Measurements from ENCODE around the gene CAPN11. TPM values are rescaled to one million over a fixed set of nuclear protein-coding genes. Genes with fewer than 3 reads are reported as not detected.

CAPN11 gene
- total and polyA plus RNA-seq, 2 donors from 2014 or later: 0.39 to 2.3 TPM

- no peaks in the 10 kb centered on the region for H3K9me3 ChIP-seq (ENCODE audit: control insufficient read depth in 2 of 3, insufficient read depth in 1 of 3, low read length in 3 of 3)
- H3K9ac ChIP-seq (ENCODE audit: low read length in 3 of 3): peak overlapping the region in 1 of 3 donors; percentile 40
- intact Hi-C loops (cut with DNase I): no loop called here
- TF ChIP-seq, protein P1, sequence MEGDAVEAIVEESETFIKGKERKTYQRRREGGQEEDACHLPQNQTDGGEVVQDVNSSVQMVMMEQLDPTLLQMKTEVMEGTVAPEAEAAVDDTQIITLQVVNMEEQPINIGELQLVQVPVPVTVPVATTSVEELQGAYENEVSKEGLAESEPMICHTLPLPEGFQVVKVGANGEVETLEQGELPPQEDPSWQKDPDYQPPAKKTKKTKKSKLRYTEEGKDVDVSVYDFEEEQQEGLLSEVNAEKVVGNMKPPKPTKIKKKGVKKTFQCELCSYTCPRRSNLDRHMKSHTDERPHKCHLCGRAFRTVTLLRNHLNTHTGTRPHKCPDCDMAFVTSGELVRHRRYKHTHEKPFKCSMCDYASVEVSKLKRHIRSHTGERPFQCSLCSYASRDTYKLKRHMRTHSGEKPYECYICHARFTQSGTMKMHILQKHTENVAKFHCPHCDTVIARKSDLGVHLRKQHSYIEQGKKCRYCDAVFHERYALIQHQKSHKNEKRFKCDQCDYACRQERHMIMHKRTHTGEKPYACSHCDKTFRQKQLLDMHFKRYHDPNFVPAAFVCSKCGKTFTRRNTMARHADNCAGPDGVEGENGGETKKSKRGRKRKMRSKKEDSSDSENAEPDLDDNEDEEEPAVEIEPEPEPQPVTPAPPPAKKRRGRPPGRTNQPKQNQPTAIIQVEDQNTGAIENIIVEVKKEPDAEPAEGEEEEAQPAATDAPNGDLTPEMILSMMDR (IDR thresholded peaks at IDR 0.05; ENCODE audit: borderline replicate concordance, extremely low read depth, insufficient read depth): no peak
- peak overlapping the region in 1 of 2 donors; percentile 32 for H3K27ac ChIP-seq (ENCODE audit: low read depth in 2 of 2, low read length in 2 of 2)
- DNase-seq (peak in 1 of 5 donors; percentile 52), FAIRE-seq (no peak)
- H3K27me3 ChIP-seq (ENCODE audit: control insufficient read depth, insufficient read depth, low read length): no peaks in the 10 kb centered on the region
- peaks cover 0 to 5% (median 0%) of the 10 kb centered on the region in 3 donors for H3K36me3 ChIP-seq (ENCODE audit: control insufficient read depth in 2 of 3, insufficient read depth in 3 of 3, low read length in 3 of 3)
- H3K4me1 ChIP-seq (ENCODE audit: control insufficient read depth in 2 of 3, insufficient read depth in 2 of 3, low read depth in 1 of 3, low read length in 3 of 3): peaks cover 0 to 25% (median 18%) of the 10 kb centered on the region in 3 donors
- H3K4me3 ChIP-seq (ENCODE audit: low read length in 3 of 3): no peak overlapping the region
Observed at GRCh38 chr6:44226368-44227147, 67.9 kb downstream of the CAPN11 start.

- DNase-seq: peak in 4 of 5 donors; percentile 72 to 82 (median 76)
- H3K9ac ChIP-seq (ENCODE audit: low read length in 3 of 3): peak overlapping the region in 2 of 3 donors; percentile 12 to 40
- H3K9me3 ChIP-seq (ENCODE audit: control insufficient read depth in 2 of 3, insufficient read depth in 1 of 3, low read length in 3 of 3): no peaks in the 10 kb centered on the region
- peaks cover 0 to 5% (median 0%) of the 10 kb centered on the region in 3 donors for H3K36me3 ChIP-seq (ENCODE audit: control insufficient read depth in 2 of 3, insufficient read depth in 3 of 3, low read length in 3 of 3)
- peaks cover 0 to 21% (median 18%) of the 10 kb centered on the region in 3 donors for H3K4me1 ChIP-seq (ENCODE audit: control insufficient read depth in 2 of 3, insufficient read depth in 2 of 3, low read depth in 1 of 3, low read length in 3 of 3)
- H3K27ac ChIP-seq (ENCODE audit: low read depth in 2 of 2, low read length in 2 of 2): peak overlapping the region in 1 of 2 donors; percentile 32
- TF ChIP-seq, protein P1 (IDR thresholded peaks at IDR 0.05; ENCODE audit: borderline replicate concordance, extremely low read depth, insufficient read depth): no peak
- H3K27me3 ChIP-seq (ENCODE audit: control insufficient read depth, insufficient read depth, low read length): no peaks in the 10 kb centered on the region
- no peak for FAIRE-seq
- intact Hi-C loops (cut with DNase I): no loop called here
- H3K4me3 ChIP-seq (ENCODE audit: low read length in 3 of 3): no peak overlapping the region
Observed at GRCh38 chr6:44227148-44227793, 68.7 kb downstream of the CAPN11 start.

- Histone ChIP-seq H3K27ac (ENCODE audit: low read depth in 2 of 2, low read length in 2 of 2) (no peak overlapping the region), H3K9ac (ENCODE audit: low read length in 3 of 3) (no peak overlapping the region), H3K36me3 (ENCODE audit: control insufficient read depth in 2 of 3, insufficient read depth in 3 of 3, low read length in 3 of 3) (peaks cover 0 to 5% (median 0%) of the 10 kb centered on the region in 3 donors), H3K27me3 (ENCODE audit: control insufficient read depth, insufficient read depth, low read length) (no peaks in the 10 kb centered on the region), H3K4me3 (ENCODE audit: low read length in 3 of 3) (no peak overlapping the region), H3K4me1 (ENCODE audit: control insufficient read depth in 2 of 3, insufficient read depth in 2 of 3, low read depth in 1 of 3, low read length in 3 of 3) (peaks cover 0 to 20% (median 18%) of the 10 kb centered on the region in 3 donors), H3K9me3 (ENCODE audit: control insufficient read depth in 2 of 3, insufficient read depth in 1 of 3, low read length in 3 of 3) (no peaks in the 10 kb centered on the region)
- no peak for FAIRE-seq
- intact Hi-C loops (cut with DNase I): no loop called here
- TF ChIP-seq, protein P1 (IDR thresholded peaks at IDR 0.05; ENCODE audit: borderline replicate concordance, extremely low read depth, insufficient read depth): no peak
- DNase-seq: no peak
Observed at GRCh38 chr6:44228031-44228430, 69.4 kb downstream of the CAPN11 start.
